Umbilical cord (tissue), 2 donors: ENCODE results near the gene SPRED2. TPM values are rescaled to one million over a fixed set of nuclear protein-coding genes. Genes with fewer than 3 reads are reported as not detected.
A peak's percentile ranks its signal among the peaks of the same experiment; 100 is the strongest.

ENCODE experiments used
- DNase-seq: peaks from one replicate; pipeline ENCODE4 v3.0.0-alpha.2; 2015; ENCODE audit warnings: low spot score
- total RNA-seq: library from RNA; depleted of rRNA; stranded (reverse); fragments of >200 nt; gene quantifications from one replicate; pipeline ENCODE4 v1.2.3, GENCODE V29; 2014; ENCODE audit warnings: low replicate concordance; ENCODE audit not compliant: insufficient read depth

SPRED2 gene
- total RNA-seq, 1 donor from 2014 or later: 4.8 TPM

DNA sequence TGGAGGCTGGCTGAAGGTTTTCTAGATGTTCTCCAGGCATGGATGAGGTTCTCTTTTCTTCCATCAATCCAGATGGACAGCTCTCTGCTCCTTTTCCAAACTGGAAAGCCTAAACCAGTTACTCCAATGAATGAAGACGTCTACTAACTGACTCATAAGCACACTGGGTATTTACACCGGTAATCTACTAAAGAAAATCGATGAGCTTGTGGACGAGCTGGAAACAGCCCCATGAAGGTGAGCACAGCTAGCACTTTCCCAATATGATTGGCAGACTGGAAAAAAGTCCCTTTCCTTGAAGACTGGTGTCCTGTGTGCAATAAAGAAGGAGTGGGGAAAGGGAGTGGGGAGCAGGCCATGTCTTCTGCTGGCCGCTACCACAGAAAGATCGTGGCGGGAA, 120.8 kb downstream of the SPRED2 start:
- DNase-seq: no peak

DNA sequence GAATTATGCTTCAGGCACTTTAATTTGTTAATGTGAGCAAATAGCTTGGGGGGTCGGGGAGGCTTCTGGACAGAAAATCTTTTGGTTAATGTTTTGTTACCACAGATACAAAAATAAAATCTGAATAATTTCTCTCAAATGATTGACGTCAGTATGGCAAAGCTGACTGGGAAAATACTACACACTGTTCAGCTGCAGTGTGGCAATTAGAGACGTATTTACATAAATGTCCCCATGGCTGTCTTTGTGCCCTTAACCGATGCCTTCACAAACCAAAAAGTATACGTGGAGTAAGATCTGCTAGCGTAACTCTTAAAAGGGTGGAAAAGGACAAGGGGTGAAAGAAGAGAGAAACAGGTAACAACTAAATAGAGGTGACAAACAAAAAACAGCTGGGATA, 121.3 kb downstream of the SPRED2 start:
- DNase-seq: no peak

DNA sequence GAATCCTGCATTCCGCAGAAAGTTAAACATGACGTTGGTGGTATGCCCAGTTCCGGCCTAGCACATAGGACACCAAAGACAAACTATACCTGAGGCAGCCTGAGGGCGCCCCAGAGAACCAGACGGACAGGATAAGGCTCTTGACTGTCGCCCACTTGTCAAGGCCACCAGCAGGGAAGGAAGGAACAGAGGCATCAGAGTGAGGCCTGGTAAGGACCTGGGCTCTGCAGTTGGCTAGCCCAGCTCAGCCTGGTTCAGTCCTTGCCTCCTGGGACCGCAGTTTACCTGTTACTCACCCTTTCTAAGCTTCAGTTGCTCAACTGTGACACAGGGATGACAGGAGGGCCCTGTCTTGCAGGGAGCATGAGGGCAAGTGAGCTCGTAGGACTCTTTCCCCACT, 122.7 kb downstream of the SPRED2 start:
- DNase-seq: peak; percentile 14

DNA sequence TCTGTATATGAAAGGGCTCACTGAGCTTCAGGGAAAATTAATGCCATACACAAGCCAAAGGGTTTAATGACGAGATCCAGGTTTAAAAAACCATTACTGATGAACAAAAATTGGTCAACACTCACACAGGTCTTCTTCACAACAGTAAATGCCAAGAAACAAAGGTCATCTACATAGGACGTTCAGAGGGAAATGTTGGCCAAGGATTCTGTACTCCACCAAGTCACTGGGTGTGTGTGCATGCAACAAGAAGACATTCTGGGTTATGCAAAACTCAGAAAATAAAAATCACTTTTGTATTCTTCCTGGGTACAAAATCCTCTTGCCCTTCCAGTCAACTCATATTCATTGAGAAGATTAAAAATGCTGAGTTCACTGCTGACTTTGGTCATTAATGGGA, 126.5 kb downstream of the SPRED2 start:
- no peak for DNase-seq

DNA sequence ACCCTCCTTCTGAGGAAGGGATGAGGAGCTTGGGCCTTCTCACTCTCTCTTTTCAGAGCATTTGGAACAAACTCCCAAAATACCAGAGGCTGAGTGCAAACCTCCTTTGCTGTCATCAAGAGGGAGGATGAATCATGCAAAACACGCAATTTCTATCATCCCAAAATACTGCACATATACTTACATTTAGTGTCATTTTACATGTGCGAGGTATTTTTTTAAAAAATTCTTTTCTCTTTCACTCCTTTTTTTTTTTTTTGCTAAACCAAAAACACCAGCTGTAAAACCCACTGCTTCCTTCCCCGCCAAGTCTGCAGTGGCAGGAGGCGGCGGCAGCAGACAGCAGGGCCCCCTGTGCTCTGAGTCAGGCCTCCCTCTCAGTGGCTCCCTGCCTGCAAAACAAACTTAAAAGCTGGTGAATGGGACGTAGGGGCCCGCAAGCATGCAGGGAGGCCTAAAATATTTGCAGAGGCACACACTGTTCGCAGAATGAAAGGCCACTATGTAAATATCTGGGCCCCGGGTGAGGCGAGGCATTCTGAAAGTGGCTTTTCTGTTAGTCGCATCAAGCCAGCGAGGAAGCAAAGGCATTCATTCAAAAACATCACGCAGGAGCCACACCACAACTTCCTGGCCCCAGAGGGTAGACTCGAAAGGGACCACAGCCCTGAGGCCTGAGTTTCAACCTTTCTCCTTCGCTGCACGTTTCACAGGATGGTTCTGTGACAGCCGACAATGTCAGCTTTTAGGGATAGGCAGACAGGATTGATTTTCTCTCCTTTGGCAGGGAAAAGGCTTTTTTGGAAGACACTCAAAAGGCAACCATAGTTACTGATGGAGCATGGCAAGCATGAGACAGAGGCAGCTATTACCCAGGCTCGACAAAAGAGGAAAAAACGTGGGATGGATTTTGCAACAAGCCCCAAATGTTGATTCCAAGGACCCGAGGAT, 131.4 kb downstream of the SPRED2 start:
- DNase-seq: peak; percentile 73

DNA sequence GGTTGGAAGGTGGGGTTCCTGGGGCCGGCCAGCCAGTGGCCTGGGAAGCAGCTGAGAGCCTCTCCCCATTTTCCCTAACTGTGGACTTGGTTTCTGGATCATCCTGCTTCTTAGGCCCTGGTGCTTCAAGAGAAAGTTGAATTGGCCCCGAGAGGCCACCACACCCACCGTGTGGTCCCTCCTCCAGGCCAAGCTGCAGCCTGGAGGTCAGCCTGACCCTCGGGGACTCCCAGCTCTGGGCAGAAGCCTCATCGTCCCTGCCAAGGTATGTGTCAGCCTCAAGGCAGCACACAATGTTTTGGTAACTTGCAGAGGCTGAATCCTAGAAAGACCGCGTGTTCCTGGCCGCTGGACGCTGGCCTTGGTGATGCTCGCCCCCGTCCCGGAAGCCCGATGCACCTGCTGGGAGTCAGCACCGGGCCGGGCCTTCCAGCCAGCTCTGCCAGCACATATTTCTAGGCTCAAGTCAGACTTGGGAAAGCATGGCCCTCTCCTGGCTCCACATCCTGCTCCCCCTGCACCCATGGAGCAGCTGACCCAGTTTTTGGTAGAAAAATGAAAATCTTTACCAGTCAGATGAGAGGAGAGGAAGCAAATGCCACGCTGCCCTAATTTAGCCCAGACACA, 132.2 kb downstream of the SPRED2 start:
- DNase-seq: no peak

DNA sequence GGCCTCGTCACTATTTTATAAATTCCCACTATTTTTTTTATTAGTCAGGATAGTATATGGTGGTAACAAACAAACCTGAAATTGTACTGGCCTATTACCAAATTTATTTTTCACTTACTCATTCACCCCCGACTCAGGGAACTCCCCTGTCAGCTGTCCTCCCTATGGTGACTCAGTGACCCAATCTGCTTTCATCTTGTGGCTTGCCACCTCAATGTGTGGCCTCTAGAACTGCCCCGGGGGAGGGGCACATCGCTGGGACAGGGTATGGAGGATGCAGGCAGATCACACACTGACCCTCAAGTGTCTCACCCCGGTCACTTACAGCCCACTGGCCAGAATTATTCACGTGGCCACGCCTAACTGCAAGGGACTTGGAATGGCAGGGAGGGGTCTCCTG, 133.2 kb downstream of the SPRED2 start:
- DNase-seq: no peak

DNA sequence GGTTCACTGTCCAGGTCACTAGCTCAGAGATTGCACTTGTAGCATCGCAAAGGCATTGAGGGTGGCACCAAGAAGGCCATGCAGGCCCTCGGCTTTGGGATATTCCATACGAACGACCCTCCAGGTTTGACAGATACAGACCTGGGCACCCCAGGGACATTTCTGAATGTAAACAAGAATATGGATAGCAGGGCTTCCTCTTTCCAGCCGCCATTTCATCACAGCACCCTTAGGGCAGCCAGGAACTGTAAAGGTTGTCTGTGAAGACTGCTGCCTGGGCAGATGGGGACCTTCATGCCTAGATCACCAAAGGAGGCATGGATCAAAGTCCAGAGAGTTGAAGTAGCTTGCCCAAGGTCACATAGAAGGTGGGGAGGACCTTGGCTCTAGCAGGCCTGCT, 134.3 kb downstream of the SPRED2 start:
- DNase-seq: no peak

DNA sequence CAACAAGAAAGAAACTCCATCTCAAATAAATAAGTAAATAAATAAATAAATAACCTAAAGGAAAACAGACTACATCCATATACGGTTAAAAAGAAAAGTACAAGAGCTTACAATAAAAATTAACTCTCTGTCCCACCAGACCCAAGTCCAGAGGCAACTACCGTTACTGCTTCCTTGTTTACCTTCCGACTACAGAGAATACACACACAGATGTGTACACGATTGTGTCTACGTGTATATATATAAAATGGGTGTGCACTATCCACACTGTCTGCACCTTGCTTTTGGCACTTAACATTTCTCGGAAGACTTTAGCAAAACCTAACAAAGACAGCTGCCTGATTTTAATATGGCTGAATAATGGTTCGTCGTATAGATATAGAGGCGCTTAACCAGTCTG, 134.9 kb downstream of the SPRED2 start:
- no peak for DNase-seq

DNA sequence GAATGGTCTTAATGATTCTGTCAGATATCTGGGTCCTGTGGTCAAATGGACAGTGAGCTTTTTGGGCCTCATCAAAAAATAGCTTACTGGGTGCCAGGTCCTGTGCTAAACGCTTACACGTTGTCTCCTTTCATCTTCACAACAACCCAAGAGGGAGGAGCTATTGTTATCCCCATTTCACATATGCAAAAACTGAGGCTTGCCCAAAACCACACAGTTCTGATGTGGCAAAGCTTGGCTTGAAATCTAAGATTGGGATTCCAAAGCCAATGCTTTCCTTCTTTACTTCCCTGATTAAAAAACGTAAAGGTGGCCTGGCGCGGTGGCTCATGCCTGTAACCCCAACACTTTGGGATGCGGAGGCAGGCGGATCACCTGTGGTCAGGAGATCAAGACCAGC, 135.4 kb downstream of the SPRED2 start:
- no peak for DNase-seq

DNA sequence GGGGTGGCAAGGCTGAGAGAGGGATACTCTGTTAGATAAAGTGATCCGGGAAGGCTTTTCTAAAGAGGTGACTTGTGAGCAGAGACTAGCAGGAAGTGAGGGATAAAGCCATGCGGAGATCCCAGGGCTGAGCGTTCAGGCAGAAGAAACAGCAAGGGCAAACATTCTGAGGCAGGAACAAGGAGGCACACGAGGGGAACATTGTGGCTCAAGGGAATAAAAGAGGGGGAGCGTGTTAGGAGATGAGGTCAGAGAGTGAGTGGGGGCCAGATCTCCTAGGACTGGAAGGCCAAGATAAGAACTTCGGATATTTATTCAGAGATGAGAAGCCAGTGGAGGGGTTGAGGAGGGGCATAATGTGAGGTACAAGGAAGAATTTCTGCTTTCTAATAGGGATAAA, 137.7 kb downstream of the SPRED2 start:
- no peak for DNase-seq

DNA sequence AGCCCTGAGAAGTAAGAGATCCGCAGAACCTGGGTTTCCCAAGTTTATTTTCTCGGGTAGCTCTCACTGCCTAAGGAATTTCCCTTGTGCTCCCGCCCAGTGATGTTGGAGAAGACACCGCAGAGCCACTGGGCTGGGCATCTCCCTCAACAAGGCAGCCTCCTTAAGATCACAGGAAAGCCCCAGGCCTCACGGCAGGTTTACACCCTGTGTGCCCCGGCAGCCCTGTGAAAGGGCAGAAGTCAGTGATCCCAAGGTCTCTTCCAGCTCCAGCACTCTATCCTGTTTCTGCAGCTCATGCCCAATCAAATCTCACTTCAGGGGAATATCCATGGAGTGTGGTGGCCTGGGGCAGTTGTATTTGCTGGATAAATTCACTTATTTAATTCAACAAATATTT, 138.3 kb downstream of the SPRED2 start:
- DNase-seq: no peak

DNA sequence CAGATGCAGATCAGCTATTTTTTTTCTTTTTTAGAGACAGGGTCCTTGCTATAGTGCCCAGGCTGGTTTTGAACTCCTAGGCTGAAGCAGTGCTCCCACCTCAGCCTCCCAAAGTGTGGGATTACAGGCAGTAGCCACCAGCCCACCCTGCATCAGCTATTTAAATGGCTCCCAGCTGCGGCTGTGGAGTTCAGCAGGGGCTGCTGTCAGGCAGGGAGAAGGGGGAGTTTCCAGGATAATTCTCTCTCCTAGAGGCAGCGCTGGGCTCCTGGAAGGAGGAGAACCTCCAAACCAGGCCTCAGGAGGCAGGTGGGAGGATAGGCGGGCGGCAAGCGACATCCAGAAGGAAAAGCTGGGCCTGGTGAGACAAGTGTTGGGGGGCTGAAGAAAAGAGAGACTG, 139.0 kb downstream of the SPRED2 start:
- DNase-seq: no peak

DNA sequence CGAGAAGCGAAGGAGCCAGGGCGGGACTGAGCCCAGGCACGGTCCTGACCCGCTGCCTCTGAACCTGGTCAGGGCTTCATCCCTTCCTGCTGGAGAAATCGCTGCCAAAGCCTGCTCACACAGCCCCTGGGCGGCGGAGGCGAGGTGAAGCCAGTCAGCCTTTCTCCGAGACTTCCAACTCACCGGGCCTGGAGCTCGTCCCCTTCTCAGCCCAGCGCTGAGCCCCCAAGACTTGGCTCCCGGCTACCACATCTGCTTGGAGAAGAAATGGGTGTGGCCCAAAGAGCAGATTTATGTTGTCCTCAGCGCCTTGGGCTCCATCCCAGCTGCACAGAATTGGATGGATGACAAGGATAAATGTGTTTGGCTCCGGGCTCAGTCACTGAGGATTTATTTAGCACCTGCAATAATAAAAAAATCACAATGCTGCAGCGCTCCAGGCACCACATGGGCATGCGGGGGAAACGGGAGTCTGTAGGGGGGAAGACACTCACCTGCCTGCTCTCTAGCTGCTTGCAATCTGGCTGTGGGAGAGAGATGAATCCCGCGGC, 139.9 kb downstream of the SPRED2 start:
- DNase-seq: no peak

DNA sequence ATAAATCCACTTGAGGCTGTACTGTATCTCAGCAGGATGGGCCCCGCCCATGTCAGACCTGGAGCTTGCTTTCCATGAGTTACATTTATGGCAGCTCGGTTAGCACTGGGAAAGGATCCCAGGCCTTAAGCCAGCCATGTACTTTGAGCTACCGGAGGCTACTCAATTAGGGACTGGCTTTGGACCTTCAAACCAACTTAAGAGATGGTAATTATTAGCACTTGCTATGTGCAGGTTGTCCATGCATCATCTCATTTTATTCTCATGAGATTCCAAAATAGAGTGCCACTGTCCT, 140.3 kb downstream of the SPRED2 start:
- no peak for DNase-seq

DNA sequence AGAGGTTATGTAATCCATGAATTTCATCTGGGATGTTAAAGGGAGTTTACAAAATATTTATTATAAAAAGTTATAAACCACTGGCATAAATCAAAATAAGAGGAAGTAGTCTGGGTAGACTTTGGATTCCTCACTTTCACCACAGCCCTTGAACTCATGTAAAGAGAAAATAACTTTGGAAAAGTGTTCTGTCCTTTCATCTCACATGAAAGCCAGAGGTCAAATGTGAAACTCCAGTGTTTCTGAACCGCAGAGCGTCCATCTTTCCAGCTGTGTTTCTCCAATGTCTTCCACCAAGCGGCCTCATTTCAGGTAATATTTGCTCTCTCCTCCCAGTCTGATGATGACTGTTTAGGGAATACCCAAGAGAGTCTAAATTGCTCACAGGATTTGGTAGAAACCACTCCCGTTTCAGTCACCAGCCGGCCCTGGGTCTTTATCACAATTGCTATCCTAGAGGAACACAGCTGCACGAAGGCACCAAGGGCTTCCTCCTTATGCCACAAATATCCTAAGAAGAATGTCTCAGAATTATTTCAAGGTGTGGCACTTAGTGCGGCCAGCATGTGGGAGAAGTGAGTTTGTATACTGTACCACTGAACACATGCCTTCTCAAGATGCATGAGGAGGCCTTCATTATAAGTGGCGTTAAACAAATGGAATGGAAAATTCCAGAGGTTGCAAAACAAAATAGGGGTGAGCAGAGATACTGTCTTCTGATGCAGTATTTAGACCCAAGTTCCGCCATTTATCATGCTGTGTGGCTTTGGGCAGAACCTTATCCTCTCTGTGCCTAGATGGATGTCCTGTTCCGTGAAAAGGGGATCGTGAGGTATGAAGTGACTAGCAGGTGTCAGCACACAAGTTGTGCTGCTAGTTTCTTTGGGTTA, 140.9 kb downstream of the SPRED2 start:
- no peak for DNase-seq

DNA sequence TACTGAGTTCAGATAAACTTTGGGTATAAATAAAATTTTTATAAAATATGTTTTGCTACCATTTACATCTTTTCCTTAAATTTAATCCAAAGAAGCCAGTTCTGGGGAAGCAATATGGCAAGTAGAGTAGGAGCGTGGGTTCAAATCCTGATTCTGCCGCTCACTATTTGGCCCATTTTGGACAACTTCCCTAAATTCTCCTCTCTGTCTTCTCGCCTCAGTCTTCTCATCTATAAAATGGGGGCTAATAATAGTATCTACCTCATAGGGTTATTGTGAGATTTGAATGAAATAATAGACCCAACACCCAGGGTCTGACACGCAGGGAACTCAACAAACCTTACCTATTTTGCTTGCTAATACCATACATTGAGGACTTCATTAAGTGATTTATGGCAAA, 145.0 kb downstream of the SPRED2 start:
- DNase-seq: no peak

DNA sequence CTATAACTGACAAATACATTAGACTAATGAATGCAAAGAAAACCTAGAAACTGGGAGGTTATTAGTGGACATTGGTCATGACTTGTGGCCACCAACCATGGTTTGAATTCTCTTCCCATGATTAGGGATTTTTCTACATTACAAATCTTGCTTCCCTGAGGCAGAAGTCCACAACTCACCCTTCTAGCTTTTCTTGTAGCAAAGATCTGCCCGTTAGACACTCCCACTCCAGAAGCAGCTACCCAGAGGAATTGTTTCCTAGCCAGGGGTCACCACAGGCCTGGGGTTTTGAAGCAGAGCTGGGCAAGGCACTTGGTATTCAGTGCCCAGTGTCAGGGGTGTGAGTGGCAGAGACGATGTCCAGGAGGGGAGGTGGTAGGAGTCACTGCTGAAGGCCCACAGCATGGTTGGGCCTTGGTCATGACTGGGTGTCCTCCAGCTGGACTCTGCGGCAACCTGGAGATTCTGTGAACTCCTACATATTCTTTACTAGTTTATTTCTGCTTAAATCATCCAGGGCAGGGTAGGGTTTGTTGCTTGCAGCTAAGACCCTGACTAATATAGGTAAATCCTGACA, 149.8 kb downstream of the SPRED2 start:
- DNase-seq: no peak

DNA sequence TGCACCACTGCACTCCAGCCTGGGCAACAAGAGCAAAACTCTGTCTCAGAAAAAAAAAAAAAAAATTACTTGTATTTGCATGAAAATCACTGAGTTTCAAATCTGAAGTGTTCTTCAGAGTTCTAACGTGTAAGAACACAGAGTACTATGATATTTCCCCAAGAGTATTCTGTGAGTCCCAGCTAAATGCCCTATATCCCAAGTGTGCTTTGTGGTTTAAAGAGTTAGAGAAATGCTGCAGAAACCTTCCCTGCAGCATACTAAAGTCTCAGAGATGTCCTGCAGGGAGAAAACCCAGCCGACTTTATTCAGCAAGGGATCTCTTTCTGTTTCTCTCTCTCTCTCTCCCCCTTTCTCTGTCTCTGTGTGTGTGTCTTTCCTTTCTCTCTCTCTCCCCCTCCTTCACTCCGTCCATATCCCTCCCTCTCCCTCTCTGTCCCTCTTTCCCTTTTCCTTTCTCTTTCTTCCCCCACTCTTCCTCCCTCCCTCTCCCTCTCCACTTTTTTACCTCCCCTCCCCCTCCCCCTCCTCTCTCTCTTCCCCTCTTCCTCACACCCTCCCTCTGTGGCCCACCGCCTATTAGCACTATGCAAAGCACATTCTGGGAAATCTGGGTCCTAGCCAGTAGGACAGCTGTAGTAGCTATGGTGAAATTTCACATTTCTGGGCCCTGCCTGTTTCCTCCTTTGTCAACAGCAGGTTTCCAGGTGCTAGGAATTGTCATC, 150.6 kb downstream of the SPRED2 start:
- peak; percentile 56 for DNase-seq

DNA sequence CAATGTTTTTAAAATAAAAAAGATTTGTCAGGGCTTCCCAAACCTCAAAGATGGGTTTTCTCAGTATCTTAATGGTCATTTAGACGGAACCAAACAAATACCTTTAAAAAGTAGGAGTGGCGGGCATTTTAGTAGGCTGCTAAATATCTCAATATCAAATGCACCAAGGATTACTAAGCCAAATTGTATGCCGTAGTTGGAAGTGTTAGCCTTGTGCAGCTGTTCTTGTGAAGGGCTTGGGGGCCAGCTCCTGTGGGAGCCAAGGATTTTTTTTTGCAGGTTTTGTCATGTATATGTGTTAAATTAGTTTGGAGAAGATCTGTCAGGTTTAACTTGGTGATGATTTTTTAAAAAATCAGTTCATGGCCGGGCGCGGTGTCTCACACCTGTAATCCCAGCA, 152.6 kb downstream of the SPRED2 start:
- DNase-seq: no peak

DNA sequence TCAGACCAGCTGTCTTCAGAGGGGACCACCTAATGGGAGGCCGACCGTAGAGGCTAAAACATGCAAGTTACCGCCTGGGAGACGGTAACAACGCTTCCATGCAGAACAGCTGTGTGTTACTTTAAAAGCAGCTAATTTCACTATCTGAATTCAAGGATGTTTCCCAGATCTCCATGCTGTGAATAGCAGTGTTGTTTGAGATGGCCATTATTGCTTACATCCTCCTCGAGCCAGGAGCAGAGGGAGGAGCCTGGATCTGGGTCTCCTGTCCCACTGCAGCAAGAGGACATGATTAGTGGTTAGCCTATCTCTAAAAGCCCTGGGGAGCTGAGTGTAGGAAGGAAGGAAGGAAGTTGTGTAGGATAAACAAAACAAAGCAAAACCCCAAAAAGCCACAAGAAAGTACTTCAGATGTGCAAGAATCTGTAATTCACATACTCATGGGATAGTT, 153.8 kb downstream of the SPRED2 start:
- DNase-seq: no peak
